ENCODE data around the gene FOXP3.
"Not testable (repeated sequence)": the region's sequence is repeated elsewhere in the genome, so short reads cannot be mapped to it uniquely, and the experiment has no call there.

Gene FOXP3

GRCh38 chrX:49264460-49264859, at the start of gene FOXP3:
TSS of gene FOXP3 (minus strand) at chrX:49264710. CDS start at chrX:49258505, 6,205 bp downstream.
- no peak for DNase-seq

DNA sequence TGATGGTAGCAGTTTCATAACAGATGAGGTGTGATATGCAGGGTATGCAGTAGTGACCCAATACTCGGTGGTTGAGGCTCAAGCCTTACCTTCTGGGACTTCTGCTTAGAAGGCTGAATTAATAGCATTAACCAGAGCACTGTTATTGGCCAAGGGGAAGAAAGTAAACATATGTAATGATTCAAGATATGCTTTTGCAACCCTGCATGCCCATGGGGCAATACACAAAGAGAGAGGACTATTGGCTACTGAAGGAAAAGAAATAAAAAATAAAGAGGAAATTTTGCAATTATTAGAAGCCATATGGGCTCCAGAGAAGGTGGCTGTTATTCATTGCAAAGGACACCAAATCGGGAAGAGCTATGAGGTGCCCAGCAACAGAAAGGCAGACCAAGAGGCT, 47.7 kb upstream of the FOXP3 start:
- no peak for DNase-seq

DNA sequence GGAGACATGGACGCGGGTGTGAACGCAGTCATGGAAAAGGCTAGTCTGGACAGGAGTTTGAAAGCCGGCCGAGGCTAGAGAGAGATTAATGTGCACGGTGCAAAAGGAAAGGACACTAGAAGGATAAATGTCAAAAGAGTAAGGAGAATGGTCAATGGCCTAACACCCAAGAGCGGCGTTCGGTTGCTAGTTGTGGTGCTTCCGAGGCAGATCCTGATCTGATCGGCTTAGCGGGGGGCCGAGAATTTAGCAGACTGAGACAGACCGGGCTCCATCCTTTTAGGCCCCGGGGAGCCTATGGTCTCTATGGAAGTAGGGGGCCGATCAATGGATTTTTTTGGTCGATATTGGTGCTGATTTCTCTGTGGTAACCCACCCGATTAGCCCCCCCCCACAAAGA, 45.9 kb upstream of the FOXP3 start:
- DNase-seq, result no peak

- no peak for DNase-seq
Measured at GRCh38 chrX:49309401-49309981, 45.0 kb upstream of the FOXP3 start.

- no peak for DNase-seq
Measured at GRCh38 chrX:49308604-49309269, 44.2 kb upstream of the FOXP3 start.

DNA sequence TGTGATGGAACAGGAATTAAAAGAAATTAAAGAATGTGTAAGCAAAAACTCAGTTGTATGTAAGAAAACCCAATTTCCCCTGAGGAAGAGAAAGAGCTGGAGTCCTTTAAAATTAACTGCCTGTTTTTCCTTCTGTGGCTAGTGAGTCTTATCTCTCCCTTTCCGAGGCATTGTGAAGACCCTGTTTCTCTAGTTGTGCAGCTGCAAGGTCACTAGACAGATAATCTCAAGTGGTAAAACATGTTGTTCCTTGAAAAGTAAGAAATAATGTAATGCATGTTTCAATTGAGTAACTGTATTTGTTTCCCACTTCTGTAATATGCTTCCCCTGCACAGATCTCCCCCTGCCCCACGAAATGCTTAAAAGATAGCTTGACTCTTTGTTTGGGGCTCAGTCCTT, 43.3 kb upstream of the FOXP3 start:
- DNase-seq, result not testable (repeated sequence)

GRCh38 chrX:49303346-49303745, 38.8 kb upstream of the FOXP3 start, which contains the start of gene GAGE10:
TSS of gene GAGE10 (plus strand) at chrX:49303646. CDS start at chrX:49304860, 1,214 bp downstream.
- no peak for DNase-seq

GRCh38 chrX:49300703-49301102, 36.2 kb upstream of the FOXP3 start:
- no peak for DNase-seq

- DNase-seq, result not testable (repeated sequence)
Measured at GRCh38 chrX:49299293-49299692, 34.8 kb upstream of the FOXP3 start.

DNA sequence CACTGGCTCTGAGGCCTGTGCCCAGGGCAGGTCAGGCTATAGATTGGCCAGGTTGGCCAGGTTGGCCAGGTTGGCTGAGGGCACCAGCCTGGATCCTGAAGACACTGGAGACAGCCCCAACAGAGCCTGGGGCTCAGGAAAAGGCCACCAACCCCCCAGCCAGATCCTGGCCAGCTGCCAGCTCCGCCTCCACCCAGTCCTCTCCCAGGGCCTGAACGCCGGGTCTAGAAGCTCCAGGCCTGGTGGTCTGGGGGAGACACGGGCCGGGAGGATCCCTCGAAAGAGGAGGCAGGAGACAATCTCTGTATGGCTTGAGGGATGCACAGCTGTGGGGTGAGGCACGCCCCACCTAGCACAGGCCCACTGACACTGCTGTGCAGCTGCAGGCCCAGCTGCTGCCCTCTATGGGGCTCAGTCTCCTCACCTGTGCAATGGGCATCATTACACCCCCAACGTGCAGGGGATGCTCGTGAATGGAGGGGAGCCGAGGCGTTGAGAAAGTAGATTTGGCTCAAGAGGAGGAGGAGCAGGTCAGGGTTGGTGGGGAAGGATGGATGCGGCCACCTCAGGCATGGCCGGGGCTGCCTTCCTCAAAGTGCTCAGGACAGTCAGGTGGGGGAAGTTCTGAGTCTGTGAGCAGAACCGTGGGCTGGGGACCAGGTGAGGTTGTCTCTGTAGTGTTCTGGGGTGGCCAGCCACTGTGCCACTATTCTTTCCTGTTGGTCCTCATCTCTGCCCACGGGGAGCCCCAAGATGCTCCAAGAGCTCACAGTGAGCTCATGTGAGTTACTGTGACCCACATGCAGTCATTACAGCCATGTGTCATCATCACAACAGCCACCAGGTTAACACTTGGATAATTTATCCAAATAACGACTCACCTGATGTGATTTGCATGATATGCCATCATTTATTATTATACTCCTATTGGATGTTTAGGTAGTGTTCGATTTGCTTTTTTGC, 28.2 kb upstream of the FOXP3 start:
- no peak for DNase-seq

GRCh38 chrX:49291615-49292337, 27.3 kb upstream of the FOXP3 start:
- DNase-seq, result no peak

GRCh38 chrX:49290215-49290614, 25.7 kb upstream of the FOXP3 start:
- no peak for DNase-seq

GRCh38 chrX:49287665-49288064, 23.2 kb upstream of the FOXP3 start:
- DNase-seq, result no peak

GRCh38 chrX:49286581-49286980, 22.1 kb upstream of the FOXP3 start:
- DNase-seq, result no peak

- no peak for DNase-seq
Measured at GRCh38 chrX:49286136-49286535, 21.6 kb upstream of the FOXP3 start.

GRCh38 chrX:49284212-49284611, 19.7 kb upstream of the FOXP3 start:
- DNase-seq, result no peak

DNA sequence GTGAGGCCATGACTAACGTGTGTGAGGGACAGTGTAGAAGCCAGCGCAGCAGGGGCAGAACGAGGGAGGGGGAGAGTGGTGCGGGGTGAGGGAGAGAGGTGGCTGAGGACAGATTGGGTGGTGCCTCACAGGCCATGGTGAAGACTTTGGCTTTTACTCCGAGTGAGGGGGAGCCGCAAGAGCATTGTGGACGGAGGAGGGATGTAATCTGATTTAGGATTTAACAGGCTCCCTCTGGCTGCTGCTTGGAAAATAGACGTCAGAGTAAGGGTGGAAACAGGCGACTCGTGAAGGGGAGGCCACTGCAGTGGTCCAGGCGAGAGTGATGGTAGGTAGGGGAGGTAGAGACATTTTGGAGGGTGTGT, 18.1 kb upstream of the FOXP3 start:
- DNase-seq, result peak in 1 of 2 experiments; percentile 2

DNA sequence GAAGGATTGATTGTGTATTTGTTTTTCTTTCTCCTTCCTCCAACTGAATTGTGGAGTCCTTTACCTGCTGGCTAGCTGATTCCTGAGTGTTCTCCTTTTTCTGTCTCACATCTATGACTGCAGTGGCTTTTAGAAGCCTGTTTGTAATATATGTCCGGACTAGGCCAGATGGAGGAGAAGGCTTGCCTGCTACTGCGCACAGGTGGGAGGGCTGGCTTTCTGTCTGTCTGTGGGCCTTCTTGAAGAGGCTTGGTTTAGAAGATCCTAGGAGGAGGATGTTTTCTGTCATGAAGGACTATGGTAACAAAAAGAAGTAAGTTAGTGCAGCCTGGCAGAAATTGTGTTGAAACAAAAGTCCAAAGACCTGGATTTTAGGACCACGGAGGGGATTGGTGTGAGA, 13.6 kb upstream of the FOXP3 start:
- no peak for DNase-seq

DNA sequence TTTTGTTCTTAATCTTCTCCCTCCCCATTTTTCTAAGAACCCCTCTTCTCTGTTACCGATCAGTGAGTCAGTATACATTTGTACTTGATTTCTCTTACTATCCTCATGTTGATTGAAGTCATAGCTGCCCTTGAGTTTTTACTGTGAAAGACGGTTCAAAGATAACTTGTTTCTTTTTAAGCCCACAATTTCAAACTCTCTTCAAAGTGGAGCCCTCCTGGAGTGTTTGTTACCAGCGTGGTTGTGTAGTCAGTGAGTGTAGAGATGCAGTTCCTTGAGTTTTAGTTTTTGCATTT, 13.0 kb upstream of the FOXP3 start:
- DNase-seq, result no peak

DNA sequence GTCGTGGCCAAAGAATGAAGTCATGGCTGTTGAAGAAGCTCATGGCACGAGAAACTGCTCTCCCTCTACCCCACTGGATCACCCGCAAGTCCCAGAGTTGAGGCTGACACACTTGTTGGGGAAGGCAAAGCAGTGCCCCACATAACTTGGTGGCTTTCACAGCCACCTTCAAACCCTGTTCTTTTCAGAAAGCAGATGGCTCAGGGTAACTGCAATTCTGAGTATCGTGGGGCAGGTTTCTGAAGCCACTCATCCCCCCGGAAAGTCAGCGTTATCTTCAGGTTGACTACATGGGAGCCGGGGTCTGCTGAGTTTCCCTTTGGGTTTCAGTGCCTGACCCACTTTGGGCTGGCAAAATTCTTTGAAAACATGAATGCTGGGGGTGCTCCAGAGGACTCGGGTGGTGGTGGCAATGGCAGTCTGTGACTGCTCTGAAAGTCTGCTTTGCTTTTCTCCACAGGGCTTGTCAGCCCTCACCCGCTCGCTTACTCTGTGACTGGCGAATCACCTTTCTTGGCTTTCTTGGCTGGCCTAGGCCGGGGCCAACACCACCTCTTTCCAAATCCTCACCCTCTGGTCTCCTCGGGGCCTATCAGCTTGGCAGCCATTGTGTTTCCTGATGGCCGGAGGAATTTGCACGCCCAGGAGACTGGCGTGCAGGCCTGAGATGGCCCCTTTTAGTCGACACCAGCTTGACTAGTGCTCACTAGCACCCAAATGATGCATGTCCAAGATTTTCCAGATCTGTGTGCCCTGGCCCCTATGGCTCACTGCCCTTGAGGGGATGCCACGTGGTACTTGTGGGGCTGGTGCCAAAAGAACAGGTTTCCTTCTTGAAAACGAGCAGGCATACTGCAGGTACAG, 12.4 kb upstream of the FOXP3 start:
- DNase-seq, result peak in 1 of 2 experiments; percentile 8

DNA sequence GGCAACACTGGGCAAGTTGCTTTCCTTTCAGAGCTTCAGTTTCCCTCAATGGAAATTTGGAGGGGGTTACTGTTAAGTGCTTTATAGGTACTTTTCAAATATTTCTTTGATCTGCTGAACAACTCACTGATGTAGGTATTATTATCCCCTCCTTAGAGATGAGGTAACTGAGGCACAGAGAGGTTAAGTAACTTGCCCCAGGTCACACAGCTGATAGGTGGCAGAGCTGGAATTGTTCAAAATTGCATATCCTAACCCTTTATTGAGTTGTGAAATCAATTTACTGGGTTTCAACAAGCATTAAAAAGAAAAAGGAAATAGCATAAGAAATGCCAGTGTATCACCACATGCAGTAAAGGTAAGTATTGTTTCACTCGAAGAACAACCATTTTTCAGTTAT, 11.7 kb upstream of the FOXP3 start:
- no peak for DNase-seq

- DNase-seq, result no peak
Measured at GRCh38 chrX:49273181-49273727, 8.7 kb upstream of the FOXP3 start.
